Stomach (tissue), 9 donors: ENCODE measurements around the gene SLC2A6. TPM values are rescaled to one million over a fixed set of nuclear protein-coding genes. Genes with fewer than 3 reads are reported as not detected.

ENCODE experiments used
- DNase-seq, 2 donors: peaks; one replicate each; pipeline versions ENCODE4 v3.0.0 to v3.0.0-alpha.2; 2013 to 2019
- H3K27ac ChIP-seq, 5 donors: fragments of 200-600 bp in 4 of 5; sonication (generic) in 4 of 5; one replicate each; pipeline ENCODE4 v1.5.1; 2013 to 2019; ENCODE audit warnings: mild to moderate bottlenecking in 1 of 5, moderate library complexity in 1 of 5
- H3K27me3 ChIP-seq, 3 donors: fragments of 200-600 bp; sonication (generic); one replicate each; pipeline ENCODE4 v1.5.1; 2017 to 2019; ENCODE audit warnings: mixed run types in 1 of 3
- H3K36me3 ChIP-seq, 4 donors: fragments of 200-600 bp; sonication (generic); 1 replicate in 3 of 4; 2 replicates in 1 of 4; pipeline ENCODE4 v1.5.1; 2016 to 2019
- H3K4me1 ChIP-seq, 4 donors: fragments of 200-600 bp; sonication (generic); one replicate each; pipeline ENCODE4 v1.5.1; 2016 to 2019
- H3K4me3 ChIP-seq, 4 donors: fragments of 200-600 bp; sonication (generic) in 3 of 4; one replicate each; pipeline ENCODE4 v1.5.1; 2016 to 2019; ENCODE audit warnings: mild to moderate bottlenecking in 1 of 4
- H3K9me3 ChIP-seq, 4 donors: fragments of 200-600 bp; sonication (generic); one replicate each; pipeline ENCODE4 v1.5.1; 2016 to 2019
- CTCF ChIP-seq, 7 experiments: fragments of 450-650 bp in 4 of 7; fragments of 200-600 bp in 3 of 7; sonication (generic) in 3 of 7; IDR thresholded peaks; one replicate each; pipeline ENCODE4 v1.5.1; 2016 to 2019; ENCODE audit warnings: antibody characterized with exemption in 7 of 7, control low read depth in 2 of 7, mild to moderate bottlenecking in 1 of 7
- EP300 ChIP-seq: sonication (generic); formaldehyde crosslinking; IDR thresholded peaks from one replicate; pipeline ENCODE4 v1.6.1; 2017; ENCODE audit warnings: antibody characterized with exemption
- POLR2A ChIP-seq, 4 donors: fragments of 450-650 bp; IDR thresholded peaks; one replicate each; pipeline ENCODE4 v1.6.1; 2016; ENCODE audit warnings: antibody characterized with exemption in 4 of 4, control low read depth in 2 of 4, mild to moderate bottlenecking in 1 of 4, moderate library complexity in 1 of 4
- POLR2AphosphoS5 ChIP-seq, 3 donors: sonication (generic); formaldehyde crosslinking; IDR thresholded peaks; one replicate each; pipeline ENCODE4 v1.6.1; 2016; ENCODE audit warnings: antibody characterized with exemption in 3 of 3
- WGBS, 5 donors: extraction: QIAGEN DNeasy Blood & Tissue Kit in 3 of 5; methylation state at CpG; one replicate each; pipeline versions ENCODE4 v1.1.5 to v1.1.7; 2013 to 2018; 5-methylcytosine and 5-hydroxymethylcytosine counted together
- intact Hi-C: fragments of 100-400 bp; cut with DNase I; formaldehyde crosslinking; loops from one replicate; pipeline ENCODE4 v1.15.1; 2023; ENCODE audit warnings: low total_unique reads
- polyA plus RNA-seq, 3 donors: library from polyadenylated mRNA; stranded (reverse); fragments of 200-250 nt; gene quantifications; one replicate each; pipeline ENCODE4 v1.2.3, GENCODE V29; 2013
- total RNA-seq, 5 donors: library from RNA; depleted of rRNA; stranded (reverse); fragments of >200 nt; gene quantifications; one replicate each; pipeline versions ENCODE4 v1.1.0 to v1.2.3, GENCODE V29; 2014 to 2016
- donor health status: healthy with polysubstance abuse.
- donor health status: Bipolar disorder and iron deficiency.
- donor health status: healthy.

SLC2A6 gene
- total and polyA plus RNA-seq, 8 donors: 0.55 to 14.3 (median 1.3) TPM; not detected in 2

GRCh38 chr9:133513214-133514100, 34.6 kb upstream of the SLC2A6 start:
- TF ChIP-seq EP300: no peak
- TF ChIP-seq POLR2AphosphoS5 (IDR thresholded peaks at IDR 0.05): no peak
- no peak for TF ChIP-seq POLR2A (IDR thresholded peaks at IDR 0.05)
- no peak for TF ChIP-seq CTCF (IDR thresholded peaks at IDR 0.05)
- peaks cover 13 to 32% (median 31%) of the 10 kb centered on the region in 4 donors for H3K4me1 ChIP-seq
- no peak overlapping the region for H3K4me3 ChIP-seq
- peaks cover 0 to 22% (median 0%) of the 10 kb centered on the region in 3 donors for H3K27me3 ChIP-seq
- no peak overlapping the region for H3K27ac ChIP-seq
- WGBS, 5 donors: 61 to 73% (median 68%) methylated on average over 19 to 28 of the region's 28 CpGs
- H3K9me3 ChIP-seq: no peaks in the 10 kb centered on the region
- DNase-seq: no peak
- intact Hi-C loops: no loop called here
- H3K36me3 ChIP-seq: no peaks in the 10 kb centered on the region

- Histone ChIP-seq H3K36me3 (no peaks in the 10 kb centered on the region), H3K27me3 (peaks cover 0 to 30% (median 0%) of the 10 kb centered on the region in 3 donors), H3K27ac (no peak overlapping the region), H3K4me3 (no peak overlapping the region), H3K9me3 (no peaks in the 10 kb centered on the region), H3K4me1 (peaks cover 13 to 32% (median 31%) of the 10 kb centered on the region in 4 donors)
- TF ChIP-seq POLR2AphosphoS5 (IDR thresholded peaks at IDR 0.05) (no peak), CTCF (IDR thresholded peaks at IDR 0.05) (no peak), POLR2A (IDR thresholded peaks at IDR 0.05) (no peak), EP300 (no peak)
- WGBS, 5 donors: 78 to 92% (median 85%) methylated on average over 15 to 19 of the region's 19 CpGs
- no peak for DNase-seq
- intact Hi-C loops: no loop called here
These were observed 33.6 kb upstream of the SLC2A6 start for GRCh38 chr9:133512253-133513213.

GRCh38 chr9:133511607-133512006, 32.7 kb upstream of the SLC2A6 start:
- WGBS, 5 donors: 79 to 89% (median 87%) methylated on average over 10 of the region's 10 CpGs
- TF ChIP-seq CTCF (IDR thresholded peaks at IDR 0.05): no peak
- TF ChIP-seq EP300: no peak

DNA sequence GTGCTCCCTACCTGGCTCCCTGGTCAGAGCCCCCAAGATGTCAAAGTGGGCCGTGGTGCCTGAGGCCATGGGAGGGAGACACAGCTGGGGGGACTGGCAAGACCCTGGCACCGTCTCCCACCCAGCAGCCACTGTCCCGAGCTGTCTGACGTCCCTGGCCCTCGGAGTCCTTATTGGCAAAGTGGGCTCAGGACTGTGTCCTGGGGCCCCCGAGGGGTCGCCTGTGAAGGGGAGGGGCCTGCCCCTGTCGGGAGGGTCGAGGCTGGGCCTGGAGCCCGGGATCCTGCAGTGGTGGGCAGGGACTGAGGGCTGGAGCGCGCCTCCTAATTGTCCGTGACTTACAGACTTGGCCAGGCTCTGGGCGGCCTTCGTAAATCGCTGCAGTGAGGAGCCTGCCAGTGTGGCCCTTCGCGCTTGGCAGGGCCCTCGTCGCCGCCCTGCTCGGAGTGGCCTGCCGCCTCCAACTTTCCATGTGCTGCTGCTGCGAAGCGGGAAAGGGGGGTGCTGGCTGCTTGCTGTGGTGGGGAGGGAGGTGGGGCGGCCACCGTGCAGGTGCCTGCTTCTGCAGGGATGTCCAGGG, 32.1 kb upstream of the SLC2A6 start:
- 87 to 91% (median 89%) methylated on average over 24 to 27 of the region's 27 CpGs for WGBS, 5 donors
- no peak for DNase-seq
- Histone ChIP-seq H3K4me1 (peaks cover 22 to 44% (median 42%) of the 10 kb centered on the region in 4 donors), H3K4me3 (no peak overlapping the region), H3K36me3 (no peaks in the 10 kb centered on the region), H3K27me3 (peaks cover 0 to 40% (median 0%) of the 10 kb centered on the region in 3 donors), H3K9me3 (no peaks in the 10 kb centered on the region), H3K27ac (no peak overlapping the region)
- TF ChIP-seq EP300 (no peak), CTCF (IDR thresholded peaks at IDR 0.05) (no peak), POLR2A (IDR thresholded peaks at IDR 0.05) (no peak), POLR2AphosphoS5 (IDR thresholded peaks at IDR 0.05) (no peak)
- intact Hi-C loops: no loop called here

More at GRCh38 chr9:133511607-133512006, 32.7 kb upstream of the SLC2A6 start:
- Histone ChIP-seq H3K27ac (no peak overlapping the region), H3K36me3 (no peaks in the 10 kb centered on the region), H3K9me3 (no peaks in the 10 kb centered on the region), H3K4me1 (peaks cover 18 to 38% (median 36%) of the 10 kb centered on the region in 4 donors), H3K4me3 (no peak overlapping the region), H3K27me3 (peaks cover 0 to 40% (median 0%) of the 10 kb centered on the region in 3 donors)
- intact Hi-C loops: no loop called here
- DNase-seq: no peak
